NT2/D1 (cell line): ENCODE results near the gene MIPEP.

Experiments used
- YY1 ChIP-seq: IDR thresholded peaks from 2 replicates; pipeline ENCODE4 v1.6.1; 2011; ENCODE audit not compliant: insufficient read length, insufficient read depth
- ZNF274 ChIP-seq: IDR thresholded peaks from 2 replicates; pipeline ENCODE4 v1.6.1; 2011; ENCODE audit warnings: mild to moderate bottlenecking, low read depth, low read length

- TF ChIP-seq ZNF274 (no peak), YY1 (no peak)
Measured at GRCh38 chr13:23817136-23817535, 72.1 kb downstream of the MIPEP start.
